Measurements from ENCODE around the gene AXDND1.
"Not testable (repeated sequence)": the region's sequence is repeated elsewhere in the genome, so short reads cannot be mapped to it uniquely, and the experiment has no call there.

The AXDND1 gene, protein sequence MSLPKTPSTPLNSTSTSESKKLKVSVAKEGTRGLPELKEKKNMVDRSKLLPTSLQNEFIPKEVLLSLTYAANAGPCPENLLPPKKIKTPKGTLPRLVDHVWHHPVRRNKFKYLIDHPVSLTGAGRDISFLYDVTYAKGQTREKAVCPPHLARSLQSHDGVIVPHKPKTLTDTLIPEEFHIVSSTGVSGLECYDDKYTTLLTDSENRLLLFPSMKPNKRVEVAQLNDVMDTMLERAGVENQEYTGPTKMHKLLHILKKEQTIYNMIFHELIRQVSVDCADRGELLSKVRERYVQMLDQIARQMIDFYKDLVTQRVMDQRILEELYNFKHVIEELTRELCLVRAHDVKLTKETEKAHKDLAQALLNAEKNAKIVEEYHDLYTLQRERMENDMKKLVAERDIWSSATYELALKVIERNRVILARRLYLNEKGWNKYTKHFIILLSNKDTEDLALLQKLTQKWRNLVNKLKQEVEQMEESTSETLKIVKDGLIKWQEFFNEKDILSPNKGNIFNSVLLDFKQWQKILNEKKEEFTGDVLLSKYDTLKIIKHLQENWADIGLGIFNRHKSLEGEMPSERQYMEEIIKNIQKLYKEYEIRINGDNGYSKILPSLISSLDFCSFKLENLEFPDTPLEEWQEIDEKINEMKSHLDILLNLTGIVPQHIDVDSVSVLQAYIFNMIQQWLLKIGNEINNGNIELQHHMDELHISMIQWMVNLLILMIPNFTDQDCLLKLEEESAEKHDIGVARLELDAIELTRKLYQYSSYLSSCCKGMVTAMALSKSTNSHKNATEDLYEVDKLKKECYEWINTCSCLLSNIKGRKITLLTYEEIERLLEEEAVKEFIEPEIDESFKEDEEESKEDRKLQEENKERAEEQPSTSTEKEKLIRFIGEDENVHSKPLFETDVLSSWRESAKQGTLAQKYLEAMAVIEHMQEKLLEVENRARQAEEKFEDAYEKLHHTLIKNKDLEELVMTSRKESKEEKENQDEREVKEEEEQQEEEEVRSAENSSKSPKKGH

DNA sequence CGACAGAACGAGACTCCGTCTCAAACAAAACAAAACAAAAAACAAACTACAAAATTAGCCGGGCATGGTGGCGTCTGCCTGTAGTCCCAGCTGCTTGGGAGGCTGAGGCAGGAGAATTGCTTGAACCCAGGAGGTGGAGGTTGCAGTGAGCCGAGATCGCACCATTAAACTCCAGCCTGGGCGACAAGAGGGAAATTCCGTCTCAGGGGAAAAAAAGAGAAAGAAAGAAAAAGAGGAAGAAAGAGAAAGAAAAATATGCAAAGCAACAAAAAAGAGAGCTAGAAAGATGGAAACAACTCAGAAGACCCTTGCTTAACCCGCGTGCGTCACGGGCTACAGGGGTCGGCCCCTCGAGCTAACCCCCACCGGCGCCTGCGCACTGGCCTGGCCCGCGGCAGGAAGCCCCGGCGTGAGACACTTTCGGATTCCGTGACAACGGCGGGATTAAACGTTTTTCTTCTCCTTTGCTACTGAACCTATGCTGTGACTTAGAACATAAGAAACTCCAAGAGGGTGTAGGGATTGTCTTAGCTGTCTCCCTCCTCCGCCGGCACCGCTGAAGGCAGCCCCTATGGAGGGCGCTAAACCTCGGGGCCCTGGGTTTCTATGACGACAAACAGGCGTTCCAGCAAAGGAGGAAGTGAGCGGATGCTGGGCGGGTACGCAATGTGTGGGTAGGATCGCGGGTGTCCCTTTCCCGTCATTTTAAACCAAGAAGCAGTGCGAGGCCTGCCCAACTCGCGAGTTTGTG lies at the start of gene AXDND1:
TSS of gene AXDND1 (plus strand) at position 630 of the 751 bp plus-strand sequence. CDS start 539 bp downstream, outside the sequence.
- DNase-seq (ENCODE audit: low spot score) = peak; percentile 89

DNA sequence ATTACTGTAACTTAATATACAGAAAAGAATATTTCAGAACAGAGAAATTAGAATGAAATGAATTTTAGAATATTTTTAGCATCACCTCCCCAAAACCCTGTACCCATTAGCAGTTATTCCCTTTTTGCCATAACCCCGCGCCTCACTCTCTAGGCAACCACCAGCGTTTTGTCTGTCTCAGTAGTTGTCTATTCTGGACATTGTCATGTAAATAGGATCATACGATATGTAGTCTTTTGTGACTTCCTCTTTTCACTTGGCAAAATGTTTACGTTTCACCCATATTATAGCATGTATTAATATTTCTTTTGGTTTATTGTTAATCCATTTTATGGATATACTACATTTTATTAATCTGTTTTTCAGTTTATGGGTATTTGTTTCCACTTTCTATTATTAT lies 47.3 kb upstream of the AXDND1 start:
- DNase-seq (ENCODE audit: low spot score) = no peak

DNA sequence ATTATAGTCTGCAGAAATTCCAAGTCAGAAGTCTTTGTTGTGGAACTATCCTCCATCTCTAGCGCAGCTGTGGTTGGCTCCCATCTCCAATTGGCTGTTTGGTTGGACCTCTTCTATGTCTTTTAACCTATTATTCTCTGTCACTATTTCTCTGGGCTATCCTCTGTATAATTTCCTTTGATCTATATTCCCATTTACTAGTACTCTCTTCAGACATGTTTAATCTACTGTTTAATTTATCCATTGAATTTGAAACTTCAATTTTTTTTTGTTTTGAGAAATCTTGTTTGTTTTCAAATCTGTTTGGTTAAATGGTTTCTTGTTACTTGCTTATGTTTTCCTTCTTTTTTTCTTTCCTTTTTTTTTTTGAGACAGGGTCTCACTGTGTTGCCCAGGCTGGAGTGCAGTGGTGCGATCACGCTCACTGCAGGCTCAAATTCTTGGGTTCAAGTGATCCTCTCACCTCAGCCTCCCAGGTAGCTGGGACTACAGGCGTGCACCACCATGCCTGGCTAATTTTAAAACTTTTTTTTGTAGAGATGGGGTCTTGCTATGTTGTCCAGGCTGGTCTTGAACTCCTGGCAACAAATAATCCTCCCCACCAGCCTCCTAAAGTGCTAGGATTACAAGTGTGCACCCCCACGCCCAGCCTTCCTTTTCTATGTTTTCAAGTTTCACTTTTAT lies 44.1 kb upstream of the AXDND1 start:
- no peak for DNase-seq (ENCODE audit: low spot score)

DNA sequence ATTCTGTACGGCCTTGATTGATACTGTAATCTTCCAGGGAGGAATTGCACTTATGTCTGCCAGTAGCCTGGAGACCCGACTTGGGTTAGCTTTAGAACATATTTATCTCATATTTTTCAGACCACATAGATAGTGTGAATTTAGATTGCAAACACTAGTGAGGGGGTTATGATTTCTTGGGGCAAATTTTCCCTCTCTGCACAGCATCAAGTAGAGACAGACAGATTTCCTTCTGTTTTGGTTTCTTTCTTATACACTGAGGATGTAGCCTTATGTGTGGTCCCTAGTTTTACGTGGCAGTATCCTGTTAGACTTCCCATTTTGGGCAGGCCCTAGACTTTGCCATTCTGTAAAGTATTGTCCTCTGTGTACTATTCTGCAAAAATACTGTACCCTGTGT lies 43.2 kb upstream of the AXDND1 start:
- no peak for DNase-seq (ENCODE audit: low spot score)

DNA sequence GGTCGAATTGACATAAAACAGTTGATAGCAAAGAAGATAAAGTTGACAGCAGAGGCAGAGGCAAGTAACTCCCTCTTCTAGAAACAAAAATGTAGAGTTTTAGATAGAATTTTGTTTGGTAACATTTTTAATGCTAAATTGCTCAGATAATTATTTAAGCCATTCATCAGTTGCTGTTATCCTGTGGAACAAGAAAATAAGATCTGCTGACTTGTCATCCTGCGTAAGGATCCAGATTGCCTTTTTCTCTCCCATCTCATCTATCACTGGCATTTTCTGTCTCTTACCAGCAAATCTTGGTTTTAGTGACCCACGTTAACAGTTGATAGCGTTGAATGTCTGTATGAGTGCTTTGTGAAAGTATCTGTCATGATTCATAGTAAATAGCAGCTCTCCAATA lies 42.3 kb upstream of the AXDND1 start:
- DNase-seq (ENCODE audit: low spot score) = no peak

DNA sequence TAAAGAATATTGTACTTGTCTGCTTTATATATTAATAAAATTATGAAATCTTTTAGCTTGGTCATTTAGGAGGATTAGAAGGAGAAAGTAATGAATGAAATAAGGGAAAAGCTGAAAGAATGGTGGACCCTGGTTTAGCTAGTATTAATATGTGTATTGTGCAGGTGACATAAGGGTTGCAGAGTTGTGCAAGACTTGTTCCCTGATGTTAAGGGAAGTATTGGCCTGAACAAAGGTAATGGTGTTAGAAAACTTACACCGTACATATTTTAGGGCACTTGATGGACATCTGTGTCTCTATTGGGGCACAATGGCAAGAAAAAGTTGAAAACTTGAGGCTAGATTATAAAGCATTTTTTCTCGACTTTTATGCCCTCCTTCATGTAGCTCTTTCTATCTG lies 39.9 kb upstream of the AXDND1 start:
- no peak for DNase-seq (ENCODE audit: low spot score)

DNA sequence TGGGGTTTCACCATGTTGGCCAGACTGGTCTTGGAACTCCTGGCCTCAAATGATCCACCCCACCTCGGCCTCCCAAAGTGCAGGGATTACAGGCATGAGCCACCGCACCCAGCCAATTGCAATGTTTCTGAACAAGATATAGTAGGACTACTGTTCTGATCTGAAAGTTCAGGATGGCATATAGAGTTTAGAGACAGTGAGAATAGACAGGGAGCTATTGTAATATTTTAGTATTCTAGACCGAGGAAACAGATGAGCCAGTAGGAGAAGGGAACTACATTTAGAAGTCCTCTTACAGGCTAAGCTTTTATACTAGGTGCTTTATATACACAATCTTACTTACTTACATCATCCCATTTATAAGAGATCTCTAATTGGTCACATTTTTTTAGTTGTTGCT lies 39.0 kb upstream of the AXDND1 start:
- DNase-seq (ENCODE audit: low spot score) = no peak

DNA sequence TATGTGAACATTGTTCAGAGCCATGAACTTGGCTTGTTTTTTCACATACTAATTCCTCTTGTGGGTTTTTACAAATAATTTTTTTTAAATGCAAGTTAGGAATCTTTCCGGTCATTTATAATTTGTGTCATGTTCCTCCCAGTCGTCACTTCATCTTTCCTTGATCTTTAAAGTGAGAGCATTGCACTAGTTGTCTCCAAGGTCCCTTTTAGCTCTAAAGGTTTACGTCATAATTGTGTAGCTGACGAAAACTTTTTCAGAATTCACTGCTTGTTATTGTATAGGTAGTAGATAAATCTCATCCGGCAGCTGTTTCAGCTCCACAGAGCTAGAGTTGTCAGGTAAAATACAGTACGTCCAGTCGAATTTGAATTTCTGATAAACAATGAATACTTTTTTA lies 38.6 kb upstream of the AXDND1 start:
- DNase-seq (ENCODE audit: low spot score) = no peak

DNA sequence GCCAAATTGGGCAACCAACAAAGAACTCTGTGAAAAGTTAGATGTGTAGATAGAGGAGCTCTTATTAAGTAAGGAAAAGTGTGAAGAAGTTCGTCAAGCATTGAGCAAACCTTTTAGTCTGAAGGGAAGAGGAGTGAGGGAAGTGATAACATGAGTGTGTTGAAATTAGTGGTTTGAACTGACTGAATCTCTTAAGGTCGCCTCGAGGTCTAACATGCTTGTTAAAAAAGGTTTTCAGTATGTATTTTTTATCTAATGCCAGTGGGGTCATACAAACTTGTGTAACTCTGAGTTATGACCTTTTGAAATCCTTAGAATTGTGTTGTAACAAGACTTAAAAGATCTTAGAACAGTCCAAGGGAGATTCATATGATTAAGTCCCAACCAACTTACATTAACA lies 38.1 kb upstream of the AXDND1 start:
- DNase-seq (ENCODE audit: low spot score) = no peak

DNA sequence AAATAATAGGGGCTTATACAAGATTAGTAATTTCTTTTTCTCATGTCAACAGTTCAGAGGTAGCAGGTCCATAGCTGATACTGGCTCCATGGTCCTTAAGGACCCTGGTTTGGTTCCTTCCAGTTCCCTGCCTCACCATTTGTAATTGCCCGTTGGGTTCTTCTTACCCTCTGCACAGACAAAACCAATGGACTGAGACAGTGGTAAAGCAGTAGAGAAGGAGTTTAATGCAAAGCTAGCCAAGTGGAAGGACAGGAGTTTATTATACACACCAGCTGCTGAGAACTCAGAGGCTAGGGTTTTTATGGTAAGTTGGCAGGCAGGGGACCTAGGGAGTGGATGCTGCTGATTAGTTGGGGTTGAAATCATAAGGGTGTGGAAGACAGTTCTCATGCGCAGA lies 35.9 kb upstream of the AXDND1 start:
- no peak for DNase-seq (ENCODE audit: low spot score)

DNA sequence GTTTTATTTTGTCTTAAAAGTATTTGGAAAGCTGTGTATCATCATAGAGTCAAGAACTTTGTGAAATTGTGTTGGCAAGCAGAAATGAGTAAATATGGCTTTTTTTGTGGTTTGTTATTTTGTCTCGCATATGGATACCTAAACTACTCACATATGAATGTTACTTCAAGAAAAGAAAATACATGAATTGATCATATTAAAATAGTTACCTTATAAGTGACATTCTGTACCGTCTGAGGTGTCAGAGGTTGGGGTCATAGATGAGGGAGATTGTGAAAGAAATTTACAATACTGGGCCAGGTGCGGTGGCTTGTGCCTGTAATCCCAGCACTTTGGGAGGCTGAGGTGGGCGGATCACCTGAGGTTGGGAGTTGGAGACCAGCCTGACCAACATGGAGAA lies 31.3 kb upstream of the AXDND1 start:
- DNase-seq (ENCODE audit: low spot score) = no peak

DNA sequence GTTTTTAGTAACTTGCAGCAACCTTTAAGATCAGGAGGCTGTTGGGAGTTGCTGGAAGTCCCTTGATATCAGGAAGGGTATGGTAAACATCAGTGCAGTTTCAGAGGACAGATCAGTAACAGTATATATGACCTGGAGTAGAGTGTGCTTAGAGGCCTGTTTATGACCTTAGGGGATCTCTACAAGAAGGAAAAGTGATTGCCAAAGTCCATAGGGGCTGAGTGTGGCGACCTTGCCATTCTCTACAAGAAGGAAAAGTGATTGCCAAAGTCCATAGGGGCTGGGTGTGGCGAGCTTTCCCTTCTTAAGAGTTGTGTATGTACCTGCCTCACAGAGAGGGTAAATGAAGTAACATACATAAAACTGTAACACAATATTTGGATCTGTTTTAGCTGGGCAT lies 28.5 kb upstream of the AXDND1 start:
- DNase-seq (ENCODE audit: low spot score) = no peak

DNA sequence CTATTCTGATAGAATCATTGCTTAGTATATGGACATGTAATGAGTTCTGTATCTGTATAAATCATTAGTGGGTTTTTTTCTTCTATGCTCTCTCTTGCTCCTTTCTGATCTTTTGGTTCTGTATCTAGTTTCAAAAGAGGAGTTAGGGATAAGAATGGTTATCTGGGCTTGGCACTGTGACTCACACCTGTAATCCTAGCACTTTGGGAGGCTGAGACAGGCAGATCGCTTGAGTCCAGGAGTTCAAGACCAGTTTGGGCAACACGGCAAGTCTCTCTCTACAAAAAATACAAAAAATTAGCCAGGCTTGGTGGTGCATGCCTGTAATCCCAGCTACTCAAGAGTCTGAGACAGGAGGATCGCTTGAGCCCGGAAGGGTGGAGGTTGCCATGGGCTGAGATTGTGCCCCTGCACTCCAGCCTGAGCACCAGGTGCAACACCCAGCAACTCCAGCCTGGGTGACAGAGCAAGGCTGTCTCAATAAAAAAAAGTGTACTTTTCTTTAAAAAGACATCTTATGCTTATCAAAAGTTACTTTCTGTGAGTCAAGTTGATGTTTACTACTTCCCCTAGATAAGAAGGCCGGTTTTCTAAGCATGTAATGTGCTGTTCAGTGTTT lies 27.7 kb upstream of the AXDND1 start:
- DNase-seq (ENCODE audit: low spot score) = no peak

DNA sequence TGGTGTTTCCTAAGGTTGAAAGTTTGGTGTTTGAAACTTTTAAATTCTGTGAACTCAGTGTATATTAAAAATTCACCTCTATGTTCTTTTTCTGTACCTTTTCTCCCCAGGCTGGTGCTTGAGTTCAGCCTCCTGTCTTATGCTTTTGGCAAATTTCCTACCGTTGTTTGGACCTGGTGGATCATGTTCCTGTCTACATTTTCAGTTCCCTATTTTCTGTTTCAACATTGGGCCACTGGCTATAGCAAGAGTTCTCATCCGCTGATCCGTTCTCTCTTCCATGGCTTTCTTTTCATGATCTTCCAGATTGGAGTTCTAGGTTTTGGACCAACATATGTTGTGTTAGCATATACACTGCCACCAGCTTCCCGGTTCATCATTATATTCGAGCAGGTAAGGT lies 24.9 kb upstream of the AXDND1 start:
- DNase-seq (ENCODE audit: low spot score) = no peak

DNA sequence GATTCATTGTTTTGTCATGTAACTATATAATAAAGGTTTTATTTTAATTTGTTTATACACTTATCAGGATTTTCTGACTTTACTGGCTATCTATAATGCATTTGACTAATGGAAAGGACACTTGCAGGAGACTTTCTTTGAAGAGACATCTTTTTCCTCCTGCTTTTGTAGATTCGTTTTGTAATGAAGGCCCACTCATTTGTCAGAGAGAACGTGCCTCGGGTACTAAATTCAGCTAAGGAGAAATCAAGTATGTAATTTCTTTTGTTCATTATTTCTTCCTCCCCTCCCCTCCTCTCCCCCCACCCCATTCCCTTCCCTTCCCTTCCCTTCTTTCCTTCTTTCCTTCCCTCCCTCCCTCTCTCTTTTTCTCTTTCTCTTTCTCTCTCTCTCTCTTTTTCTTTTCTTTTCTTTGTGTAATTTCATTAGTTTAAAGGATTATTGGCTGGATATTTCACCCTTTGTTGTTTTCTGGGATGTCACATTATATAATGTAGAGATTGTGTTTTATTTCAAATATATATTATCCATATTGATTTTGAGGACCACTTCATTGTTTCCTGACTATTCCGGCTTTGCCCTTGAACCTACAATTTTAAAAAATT lies 23.7 kb upstream of the AXDND1 start:
- DNase-seq (ENCODE audit: low spot score) = no peak

DNA sequence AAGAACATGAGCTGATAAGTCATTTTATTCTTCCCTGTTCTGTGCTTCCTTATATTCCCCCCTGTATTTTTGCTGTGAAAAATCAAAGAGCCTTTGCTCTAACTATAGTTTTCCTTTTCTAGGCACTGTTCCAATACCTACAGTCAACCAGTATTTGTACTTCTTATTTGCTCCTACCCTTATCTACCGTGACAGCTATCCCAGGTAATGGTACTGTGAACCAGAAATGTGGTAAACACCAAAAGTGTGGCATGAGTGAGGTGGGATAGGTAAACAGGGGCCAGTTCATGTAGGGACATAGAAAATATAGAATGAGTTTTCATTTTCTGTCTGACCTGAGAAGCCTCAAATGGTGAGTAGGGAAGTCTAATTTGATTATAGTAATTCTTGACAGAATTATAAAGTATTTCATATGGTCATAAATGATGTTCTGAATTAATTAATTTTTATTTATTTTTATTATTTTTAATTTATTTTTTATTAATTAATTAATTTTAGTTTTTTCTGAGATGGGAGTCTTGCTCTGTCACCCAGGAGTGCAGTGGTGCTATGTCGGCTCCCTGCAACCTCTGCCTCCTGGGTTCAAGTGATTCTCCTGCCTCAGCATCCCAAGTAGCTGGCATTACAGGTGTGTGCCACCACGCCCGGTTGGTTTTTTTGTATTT lies 22.9 kb upstream of the AXDND1 start:
- DNase-seq (ENCODE audit: low spot score) = no peak

DNA sequence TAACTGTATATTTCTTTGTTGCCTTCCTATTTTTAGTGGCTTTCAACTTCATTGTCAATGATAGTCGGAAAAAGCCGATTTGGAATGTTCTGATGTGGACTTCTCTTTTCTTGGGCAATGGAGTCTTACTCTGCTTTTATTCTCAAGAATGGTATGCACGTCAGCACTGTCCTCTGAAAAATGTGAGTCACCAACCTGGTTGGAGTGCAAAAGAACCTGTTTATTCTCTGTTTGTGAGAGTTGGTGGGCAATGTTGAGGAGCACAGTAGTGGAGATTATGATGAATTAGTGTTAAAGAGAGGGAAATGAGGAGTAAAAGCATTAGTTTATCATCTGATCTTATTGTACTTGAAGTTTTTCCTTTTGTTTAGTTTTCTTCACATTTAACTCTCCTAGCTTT lies 14.5 kb upstream of the AXDND1 start:
- no peak for DNase-seq (ENCODE audit: low spot score)

DNA sequence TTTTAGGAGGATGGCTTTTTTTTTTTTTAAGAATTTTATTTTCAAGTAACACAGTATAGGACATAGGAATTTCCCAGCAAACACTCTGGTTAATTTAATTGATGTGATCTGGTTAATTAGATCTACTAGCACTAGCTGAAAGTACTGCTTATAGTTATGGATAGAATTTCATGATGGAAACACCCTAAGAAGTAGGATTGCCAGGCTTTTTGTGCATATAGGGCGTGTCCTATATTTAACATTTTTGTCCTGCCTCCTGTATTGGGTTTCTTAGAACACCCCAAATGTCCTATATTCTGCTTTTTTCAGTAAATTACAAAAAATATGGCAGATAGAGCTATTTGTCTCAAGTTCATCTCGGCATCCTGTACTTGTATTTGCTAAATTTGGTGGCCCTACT lies 13.5 kb upstream of the AXDND1 start:
- DNase-seq (ENCODE audit: low spot score) = no peak

DNA sequence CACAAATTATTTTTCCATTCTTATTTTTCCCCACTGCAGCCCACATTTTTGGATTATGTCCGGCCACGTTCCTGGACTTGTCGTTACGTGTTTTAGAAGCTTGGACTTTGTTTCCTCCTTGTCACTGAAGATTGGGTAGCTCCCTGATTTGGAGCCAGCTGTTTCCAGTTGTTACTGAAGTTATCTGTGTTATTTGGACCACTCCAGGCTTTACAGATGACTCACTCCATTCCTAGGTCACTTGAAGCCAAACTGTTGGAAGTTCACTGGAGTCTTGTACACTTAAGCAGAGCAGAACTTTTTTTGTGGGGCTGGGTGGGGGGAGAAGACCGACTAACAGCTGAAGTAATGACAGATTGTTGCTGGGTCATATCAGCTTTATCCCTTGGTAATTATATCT lies 12.2 kb upstream of the AXDND1 start:
- DNase-seq (ENCODE audit: low spot score) = no peak

DNA sequence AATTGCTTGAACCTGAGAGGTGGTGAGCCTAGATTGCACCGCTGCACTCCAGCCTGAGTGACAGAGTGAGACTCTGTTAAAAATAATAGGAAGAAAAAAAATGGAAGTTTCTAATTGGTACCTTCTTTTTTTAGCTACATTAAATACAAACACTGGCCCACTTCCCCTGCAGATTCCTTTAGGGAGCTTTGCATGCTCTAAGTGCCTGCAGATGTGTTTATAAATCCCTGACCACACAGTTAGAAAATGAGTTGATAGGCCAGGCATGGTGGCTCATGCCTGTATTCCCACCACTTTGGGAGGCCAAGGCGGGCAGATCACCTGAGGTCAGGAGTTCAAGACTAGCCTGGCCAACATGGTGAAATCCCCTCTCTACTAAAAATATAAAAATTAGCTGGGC lies 4.1 kb upstream of the AXDND1 start:
- DNase-seq (ENCODE audit: low spot score) = not testable (repeated sequence)

Measured in activated CD4-positive, alpha-beta T cell treated with anti-CD3 and anti-CD28 coated beads, Interleukin-2, Interleukin-4, amounts not matched to agents 100 ng/mL and 50 ng/mL, durations not matched to agents 16 hours and 8 hours (primary cell).